Activated CD4-positive, alpha-beta T cell treated with anti-CD3 and anti-CD28 coated beads, Interleukin-2, amount 50 U/mL, for 48 hours (primary cell): ENCODE data around the gene POGLUT2.
"Not testable (repeated sequence)": the region's sequence is repeated elsewhere in the genome, so short reads cannot be mapped to it uniquely, and the experiment has no call there.

Source experiments
- DNase-seq, 2 experiments: peaks; one replicate each; pipeline ENCODE4 v3.0.0-alpha.2; 2020

The POGLUT2 gene

DNA sequence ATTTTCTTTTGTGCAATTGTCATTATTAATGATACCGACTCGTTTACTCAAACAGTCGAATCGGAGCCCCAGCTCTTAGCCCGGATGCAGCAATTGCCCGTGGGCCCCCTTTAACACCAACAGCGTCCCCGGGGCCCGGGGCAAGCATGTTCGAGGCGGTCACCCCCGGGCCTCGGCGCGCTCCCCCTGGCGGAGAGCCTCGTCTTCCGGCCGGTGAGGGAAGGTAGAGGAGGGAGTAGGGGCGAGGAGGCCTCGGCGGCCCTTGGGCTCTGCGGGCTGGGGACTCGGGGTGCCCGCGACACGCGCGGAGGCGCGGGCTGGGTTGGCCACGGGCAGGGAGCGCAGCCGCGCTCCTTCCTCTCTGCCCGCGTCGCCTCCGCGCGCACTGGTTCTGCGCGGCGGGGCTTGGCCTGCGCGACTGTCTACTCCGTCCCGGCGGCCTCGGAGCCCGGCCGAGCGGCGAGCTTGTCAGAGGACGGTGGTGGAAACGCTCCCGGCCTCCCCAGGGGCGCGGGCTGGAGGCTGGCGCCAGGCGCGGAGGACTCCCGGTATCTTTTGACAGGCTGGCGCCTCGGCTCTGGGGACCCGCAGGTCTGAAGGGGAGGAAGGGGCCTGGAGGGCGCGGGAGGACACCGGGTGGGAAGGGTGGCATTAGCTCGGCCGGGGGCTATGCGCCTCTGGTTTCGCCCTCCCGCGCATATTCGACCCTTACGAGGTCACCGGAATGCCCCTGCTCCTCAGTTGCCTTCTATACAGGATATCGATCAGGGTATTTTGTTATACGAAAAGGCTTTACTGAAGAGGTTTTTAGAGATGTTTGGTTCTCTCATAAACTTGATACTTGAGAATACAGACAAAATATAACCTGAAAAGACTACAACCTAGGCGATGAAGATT, 1.6 kb upstream of the POGLUT2 start:
- peak; percentile 85 to 88 for DNase-seq

DNA sequence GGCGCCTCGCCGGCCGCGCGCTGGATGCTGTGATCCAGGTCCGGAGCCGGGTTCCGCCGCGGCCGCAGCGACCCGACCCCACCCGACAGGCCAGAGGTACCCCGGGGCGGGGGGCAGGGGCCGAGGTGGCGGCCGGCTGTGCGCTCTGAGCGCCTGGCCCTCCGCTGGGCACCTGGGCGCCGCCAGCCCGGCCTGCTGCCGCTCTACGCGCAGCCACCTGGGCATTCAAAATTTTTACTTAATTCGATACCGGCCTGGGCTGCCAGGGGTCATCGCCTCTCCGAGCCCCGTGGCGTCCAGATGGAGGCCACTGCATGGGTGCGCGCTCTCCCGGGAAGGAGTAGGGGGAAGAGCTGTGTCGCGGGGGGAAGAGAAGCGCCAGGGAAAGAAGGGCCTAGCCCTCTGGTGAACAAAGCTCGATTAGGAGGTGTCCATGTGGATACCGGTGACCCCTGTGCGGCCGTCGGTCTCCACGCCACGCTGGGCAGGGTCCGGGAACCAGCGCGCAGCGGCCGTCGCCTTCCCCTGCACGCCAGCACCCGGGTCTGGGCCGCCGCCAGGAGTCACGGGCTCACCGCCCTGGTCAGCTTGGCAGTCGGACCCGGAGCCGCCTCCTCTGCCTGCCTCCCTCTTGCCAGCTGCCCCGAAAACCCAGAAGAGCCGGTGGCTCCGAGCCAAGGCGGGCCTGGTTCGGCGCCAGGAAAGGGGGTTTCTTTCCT, 809 bp upstream of the POGLUT2 start:
- DNase-seq: no peak

DNA sequence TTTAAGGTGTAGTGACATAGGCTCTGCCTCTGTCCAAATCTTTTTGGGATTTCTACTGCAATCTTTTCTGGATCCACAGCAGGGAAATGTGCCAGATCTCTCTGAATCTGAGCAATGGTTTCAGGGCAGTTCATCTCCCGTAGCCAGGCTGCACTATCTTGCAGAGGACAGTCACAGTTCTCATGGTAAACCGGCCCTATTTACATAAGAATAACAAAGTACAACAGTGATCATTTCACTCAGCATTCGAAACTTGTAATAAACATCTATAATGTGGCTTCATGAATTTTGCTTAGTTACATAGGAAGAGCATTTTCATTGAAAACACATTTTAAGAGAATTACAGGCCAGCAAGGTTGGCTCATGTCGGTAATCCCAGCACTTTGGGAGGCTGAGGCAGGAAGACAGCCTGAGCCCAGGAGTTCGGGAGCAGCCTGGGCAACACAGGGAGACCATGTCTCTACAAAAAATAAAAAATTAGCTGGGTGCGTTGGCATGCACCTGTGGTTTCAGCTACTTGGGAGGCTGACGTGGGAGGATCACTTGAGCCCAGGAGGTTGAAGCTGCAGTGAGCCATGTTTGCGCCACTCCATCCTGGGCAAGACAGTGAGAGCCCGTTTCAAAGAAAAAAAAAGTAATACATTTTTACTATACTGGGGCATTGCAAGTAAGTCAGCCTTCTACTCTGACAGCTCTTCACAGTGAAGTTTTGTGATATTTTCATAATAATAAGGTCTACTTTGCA, 5.0 kb downstream of the POGLUT2 start:
- no peak for DNase-seq

DNA sequence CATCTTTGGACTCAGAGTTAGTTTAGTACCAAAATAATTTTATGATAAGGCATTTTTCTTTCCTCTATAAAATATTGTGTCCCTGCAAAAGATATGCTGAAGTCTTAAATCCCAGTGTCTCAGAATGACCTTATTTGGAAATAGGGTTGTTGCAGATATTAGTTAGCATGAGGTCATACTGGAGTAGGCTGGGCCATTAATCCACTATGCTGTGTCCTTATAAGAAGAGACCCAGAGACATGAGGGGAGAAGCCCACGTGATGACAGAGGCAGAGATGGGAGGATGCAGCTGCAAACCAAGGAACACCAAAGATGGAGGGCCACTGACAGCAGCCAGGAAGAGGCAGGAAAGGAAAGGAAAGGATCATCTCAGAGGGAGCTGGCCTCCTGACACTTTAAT, 6.4 kb downstream of the POGLUT2 start:
- no peak for DNase-seq

DNA sequence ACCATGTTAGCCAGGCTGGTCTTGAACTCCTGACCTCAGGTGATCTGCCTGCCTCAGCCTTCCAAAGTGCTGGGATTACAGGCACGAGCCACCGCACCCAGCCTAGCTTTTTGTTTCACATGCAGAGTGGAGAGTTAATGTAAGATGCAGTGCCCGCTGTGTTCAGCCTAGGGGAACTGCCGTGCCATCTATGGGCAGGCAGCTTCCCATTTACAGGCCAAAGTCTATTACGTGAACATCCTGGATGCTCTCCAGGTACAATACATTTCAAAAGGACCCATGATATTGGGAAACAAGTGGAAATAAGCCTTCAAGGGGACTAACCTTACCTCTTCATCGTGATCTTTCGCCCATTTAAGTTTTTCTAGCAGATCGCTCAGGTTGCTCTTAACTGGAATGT, 10.1 kb downstream of the POGLUT2 start:
- DNase-seq: no peak

DNA sequence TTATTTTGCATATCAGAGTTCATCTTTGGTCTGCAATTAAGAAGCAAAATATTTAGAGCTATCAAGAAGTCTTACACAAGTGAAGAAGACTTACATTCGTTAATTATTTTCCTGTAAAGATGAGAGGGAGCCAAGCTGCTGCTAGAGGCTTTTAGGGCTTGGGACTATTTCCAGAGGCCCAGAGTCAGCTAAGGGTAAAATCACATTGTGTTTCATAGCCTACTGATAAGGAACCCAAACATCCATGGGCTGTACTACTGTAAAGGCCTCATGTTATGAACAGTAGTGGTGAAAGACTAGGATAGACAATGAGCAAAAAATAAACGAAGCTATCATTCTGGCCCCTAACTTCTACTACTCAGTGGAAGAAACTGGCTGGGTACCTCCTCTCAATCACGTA, 14.3 kb downstream of the POGLUT2 start:
- no peak for DNase-seq

DNA sequence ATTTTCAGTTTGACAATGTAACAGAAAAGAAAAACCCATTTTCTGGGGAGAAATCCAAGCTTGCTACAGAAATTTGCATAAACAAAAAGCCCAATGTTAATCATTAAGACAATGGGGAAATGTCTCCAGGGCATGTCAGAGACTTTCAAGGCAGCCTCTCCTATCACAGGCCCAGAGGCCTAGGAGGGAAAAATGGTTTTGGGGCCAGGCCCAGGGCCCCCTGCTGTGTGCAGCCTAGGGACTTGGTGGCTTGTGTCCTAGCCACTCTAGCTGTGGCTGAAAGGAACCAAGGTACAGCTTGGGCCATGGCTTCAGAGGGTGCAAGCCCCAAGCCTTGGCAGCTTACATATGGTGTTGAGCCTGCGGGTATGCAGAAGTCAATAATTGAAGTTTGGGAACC, 17.2 kb downstream of the POGLUT2 start:
- no peak for DNase-seq

DNA sequence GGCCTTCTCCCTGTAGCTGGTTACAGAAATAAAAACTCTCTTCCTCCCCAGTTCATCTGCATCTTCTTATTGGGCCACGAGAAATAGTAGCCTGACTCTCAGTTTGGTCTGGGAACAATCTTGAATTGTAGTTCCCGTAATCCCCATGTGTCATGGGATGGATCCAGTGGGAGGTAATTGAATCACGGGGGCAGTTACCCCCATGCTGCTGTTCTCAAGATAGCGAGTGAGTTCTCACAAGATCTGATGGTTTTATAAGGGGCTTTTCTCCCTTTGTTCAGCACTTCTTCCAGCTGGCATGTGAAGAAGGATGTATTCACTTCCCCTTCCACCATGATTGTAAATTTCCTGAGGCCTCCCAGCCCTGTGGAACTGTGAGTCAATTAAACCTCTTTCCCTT, 18.1 kb downstream of the POGLUT2 start:
- DNase-seq: not testable (repeated sequence)

DNA sequence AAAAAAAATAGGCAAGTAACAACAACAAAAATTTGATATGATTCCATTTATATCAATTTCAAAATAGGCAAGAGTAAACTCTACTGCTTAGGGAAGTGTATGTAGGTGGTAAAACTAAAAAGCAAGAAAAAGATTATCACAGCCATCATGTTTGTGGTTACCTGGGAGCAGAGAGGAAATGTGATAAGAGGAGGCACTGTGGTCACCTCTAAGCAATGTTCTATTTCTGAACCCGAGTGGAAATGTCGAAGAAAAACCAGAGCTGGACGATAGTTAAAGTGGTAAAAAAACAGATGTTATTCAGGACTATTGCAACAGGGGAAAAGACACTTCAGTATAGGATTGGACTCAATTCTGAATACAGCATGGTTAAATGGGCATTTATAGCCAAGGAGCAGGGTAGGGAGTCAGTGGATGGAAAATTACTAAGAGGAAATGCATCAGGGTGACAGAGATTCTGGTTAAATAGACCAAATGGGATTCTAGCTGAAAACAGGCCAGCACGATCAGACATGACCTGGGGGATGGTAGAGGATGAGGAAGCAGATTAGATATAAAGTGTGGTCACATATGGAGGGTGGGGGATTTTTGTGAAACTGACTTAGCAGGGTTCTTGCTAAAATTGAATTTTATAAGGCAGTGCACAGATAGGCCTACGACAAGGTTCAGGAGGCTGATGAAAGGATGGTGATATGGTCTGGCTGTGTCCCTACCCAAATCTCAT, 19.2 kb downstream of the POGLUT2 start:
- peak; percentile 21 to 48 for DNase-seq

DNA sequence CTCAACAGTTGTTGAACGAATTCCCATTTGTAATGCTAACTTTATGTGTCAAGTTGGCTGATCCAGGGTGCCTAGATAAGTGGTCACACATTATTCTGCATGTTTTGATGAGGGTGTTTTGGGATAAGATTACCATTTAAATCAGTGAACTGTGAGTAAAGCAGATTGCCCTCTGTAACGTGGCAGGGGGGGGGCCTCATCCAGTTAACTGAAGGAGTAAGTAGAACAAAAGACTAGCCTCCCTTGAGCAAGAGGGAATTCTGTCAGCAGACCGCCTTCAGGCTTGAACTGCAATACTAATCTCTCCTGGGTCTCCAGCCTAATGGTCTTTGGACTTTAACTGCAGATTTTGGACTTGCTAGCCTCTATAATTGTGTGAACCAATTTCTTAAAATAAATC, 21.0 kb downstream of the POGLUT2 start:
- no peak for DNase-seq

DNA sequence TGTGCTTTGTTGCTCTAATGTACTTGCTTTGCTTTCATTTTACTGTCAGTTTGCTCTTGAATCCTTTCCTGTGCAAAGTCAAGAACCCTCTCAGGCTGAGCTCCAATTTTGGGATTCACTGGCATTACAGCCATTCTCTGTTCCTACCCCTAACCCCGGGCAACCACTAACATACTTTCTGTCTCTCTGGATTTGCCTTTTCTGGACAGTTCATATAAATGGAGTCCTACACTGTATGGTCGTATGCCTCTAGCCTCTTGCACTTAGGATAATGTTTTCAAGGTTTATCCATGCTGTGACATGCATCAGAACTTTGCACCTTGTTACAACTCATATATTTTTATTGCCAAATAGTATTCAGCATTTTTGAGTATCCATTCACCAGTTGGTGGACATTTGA, 22.5 kb downstream of the POGLUT2 start:
- no peak for DNase-seq

DNA sequence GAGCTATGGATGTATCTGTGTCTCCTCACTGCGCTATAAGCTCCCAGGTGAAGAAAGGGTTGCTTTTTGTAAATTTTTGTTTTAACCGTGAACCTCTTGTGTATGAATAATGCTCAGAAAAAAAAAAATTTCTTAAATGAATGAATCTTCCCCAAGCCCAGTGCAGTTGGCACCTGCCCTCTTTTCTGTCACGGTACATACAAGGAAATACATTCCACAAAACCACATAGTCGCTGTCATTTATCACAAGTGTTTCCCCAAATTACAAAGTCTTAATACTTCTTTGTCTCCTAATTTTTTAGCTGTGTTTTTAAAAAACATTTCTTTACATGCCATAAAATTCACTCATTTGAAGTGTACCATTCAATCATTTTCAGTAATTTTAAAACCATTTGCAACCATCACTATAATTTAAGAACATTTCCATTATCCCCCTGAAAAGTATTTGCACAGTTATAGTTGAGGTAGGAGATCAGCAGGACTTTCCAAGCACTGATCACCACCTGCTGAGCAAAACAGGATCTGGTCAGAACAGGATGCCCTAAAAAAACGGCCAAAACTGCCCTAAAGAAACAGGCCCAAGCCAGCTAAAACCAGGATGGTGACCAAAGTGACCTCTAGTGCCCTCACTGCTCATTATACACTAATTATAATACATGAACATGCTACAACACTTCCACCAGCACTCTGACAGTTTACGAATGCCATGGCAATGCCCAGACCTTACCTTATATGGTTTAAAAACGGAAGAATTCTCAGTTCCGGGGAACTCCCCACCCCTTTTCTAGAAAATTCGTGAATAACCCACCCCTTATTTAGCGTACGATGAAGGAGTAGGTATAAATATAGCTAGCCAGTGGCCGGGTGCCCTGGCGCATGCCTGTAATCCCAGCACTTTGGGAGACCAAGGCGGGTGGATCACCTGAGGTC, 23.9 kb downstream of the POGLUT2 start:
- no peak for DNase-seq

DNA sequence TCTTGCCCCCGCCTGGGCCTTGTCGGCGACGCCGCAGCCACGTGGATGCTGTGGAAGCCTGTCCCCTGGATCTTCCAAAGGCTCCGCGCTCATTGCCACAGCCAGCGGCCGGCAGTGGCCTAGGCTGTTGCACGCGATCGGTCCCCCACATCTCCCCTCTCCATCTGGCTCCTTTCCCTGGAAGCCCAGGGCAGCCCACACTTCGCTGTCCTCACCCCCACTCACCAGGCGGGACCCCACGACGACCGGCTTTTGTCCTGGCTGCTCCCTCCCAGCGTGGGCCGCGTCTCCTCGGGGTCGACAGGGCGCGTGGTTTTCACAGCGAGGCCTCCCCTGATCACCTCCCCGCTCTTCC, 24.6 kb downstream of the POGLUT2 start:
- no peak for DNase-seq

DNA sequence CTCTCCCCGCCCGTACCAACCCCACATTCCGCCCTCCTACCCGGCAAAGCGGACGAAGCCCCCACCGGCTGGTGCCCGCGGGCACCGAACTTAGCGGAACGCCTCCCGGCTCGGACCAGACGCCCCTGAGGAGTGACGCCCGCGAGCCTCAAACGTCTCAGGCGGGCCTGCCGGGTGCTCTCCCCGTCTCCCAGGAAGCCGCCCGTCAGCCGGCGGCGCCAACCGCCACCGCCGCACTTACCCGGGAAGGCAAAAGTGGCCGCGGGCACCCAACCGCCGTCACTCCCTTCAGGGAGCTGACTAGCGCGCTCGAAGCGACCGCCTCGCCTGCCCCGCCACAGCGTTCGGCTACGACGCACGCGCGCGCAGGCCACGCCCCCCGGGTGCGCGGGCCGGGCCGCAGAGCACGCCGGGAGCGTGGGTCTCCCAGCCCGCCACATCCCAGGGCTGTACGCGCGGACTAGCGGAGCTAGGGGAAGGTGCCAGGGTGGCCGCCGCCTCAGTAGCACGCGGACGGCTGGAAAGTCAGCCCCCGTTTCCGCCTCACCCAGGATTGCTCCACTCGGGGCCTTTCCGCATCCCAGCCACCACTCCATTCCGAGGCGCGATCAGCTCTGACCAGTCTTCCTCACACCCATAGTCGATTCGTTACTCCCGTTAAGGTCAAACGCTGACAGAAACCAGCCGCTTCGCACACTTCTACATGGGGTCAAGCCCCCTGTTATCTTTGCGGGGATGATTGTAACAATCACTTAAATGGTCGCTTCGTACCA, 25.1 kb downstream of the POGLUT2 start, which contains the start of gene TEX30:
Gene TEX30 (minus strand): TSS at position 346 of the 773 bp plus-strand sequence. CDS start 3,760 bp downstream, outside the sequence.
- DNase-seq: peak; percentile 81 to 85

DNA sequence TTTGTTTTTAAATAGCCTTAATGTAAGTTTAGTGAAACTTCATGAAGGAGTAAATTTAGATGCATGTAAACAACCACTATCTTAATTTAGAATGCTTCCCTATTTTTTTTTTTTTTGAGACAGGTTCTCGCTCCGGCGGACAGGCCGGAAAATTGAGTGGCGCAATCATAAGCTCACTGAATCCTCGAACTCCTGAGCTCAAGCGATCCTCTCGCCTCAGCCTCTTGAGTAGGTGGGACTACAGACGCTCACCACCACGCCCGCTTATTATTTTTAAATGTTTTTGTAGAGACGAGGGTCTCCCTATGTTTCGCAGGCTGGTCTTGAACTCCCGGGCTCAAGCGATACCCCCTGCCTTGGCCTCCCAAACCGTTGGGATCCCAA, 26.7 kb downstream of the POGLUT2 start:
- DNase-seq: no peak

DNA sequence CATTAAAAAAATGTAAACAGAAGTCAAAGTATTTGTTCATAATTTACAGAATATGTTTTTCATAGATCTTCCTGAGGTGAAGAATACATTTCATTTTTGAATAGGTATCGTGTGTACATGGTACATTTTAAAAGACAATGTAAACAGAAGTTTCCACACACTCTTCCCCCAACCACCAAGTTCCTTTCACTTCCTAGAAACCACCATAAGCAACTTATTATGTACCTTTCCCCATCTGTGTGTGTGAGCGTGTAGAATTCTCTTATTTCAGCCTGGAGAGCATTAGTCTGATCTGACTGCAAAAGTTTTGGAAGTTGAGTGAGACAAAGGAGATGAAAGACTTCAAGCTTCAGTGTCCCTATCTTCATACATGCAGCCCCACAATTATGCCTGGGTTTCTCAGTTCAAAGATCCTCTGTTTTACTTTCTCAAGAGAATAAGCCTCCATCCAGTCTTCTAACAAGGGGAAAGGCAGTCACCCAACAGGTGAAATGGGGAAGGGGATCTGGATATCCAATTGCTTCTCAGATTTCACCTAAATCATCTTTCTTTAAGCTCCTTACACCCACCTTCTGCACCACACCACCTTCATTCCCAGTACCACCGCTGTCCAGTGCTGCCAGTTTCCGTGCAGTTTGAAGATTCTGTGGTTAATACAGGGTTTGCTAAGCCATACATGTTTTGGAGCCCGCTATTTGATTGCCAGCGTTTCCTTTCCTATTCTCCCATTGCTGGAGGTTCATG, 27.3 kb downstream of the POGLUT2 start:
- DNase-seq: no peak

DNA sequence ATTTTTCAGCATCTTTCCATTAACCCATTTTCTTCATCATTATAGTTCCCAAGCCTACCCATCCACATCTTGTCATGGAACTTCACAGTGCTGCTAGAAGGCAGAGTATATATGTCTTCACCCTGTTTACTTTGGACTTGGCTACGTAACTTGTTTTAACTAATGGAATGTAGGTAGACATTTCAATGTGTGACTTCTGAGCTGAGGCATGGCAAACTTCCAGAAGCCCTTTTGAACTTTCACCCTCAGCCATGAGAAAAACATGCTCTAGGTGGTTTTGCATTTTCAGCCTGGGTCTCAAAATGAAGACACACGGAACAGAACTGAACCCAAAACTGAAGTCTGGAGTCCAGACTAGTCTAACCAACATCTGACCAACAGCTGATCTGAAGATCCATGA, 28.3 kb downstream of the POGLUT2 start:
- no peak for DNase-seq

DNA sequence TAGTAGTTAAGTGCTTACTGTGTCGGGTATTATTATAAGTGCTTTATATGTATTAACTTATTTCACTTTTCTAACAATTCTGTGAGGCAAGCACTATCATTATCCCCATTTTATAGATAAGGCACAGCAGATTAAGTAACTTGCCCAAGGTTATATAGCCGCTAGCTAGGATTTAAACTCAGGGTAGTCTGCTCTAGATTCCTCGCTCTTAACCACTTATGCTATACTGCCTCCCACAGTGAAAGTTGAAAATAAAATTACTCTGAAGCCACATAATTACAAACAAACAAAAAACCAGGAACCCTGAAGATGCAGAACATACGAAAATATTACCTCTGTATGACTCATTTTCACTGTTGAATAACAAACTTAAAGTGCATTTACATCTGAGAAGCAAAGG, 29.1 kb downstream of the POGLUT2 start:
- no peak for DNase-seq

DNA sequence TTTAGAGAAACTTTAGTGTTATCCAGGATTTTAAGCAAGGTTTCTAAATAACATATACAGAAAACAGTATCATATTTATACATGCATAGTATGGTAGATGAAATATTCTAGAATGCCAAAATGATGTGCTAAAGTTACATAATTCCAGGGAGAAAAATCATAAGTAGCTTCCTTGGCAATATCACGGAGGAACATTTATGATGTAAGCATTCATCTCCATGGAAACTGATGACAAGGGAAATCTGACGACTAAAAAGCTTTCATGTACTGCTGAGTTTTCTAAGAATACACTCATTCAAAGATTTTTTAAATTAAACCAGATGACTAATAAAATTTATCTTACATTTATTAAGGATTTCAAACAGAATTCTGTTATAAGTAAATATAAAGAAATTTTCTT, 29.9 kb downstream of the POGLUT2 start:
- DNase-seq: no peak

DNA sequence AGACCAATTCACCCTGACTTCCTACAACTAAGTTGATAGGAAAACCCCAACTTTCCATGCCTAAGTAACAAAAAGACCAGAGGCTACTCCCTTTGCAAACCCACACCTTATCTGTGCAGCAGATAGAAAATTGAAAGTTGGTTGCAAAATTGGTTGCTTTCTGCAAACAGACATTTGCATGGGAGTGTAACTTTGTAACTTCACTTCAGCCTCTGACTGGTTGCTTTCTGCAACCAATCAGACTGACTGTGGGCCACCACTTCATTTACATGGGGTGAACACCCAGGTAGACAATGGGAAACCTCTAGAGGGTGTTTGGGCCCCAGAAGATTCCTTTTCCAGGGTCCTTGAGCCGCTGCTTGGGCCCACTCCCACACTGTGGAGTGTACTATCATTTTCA, 35.0 kb downstream of the POGLUT2 start:
- DNase-seq: no peak
